HG02588 (cell line): ENCODE results near the gene RHEBL1.
A peak's percentile ranks its signal among the peaks of the same experiment; 100 is the strongest.

Experiments used
- ATAC-seq: cut with Tn5 transposase; IDR thresholded peaks from one replicate; pipeline ENCODE4 v1.9.1; 2021; ENCODE audit warnings: mild to moderate bottlenecking, moderate library complexity; ENCODE audit not compliant: unreplicated experiment

Gene RHEBL1

DNA sequence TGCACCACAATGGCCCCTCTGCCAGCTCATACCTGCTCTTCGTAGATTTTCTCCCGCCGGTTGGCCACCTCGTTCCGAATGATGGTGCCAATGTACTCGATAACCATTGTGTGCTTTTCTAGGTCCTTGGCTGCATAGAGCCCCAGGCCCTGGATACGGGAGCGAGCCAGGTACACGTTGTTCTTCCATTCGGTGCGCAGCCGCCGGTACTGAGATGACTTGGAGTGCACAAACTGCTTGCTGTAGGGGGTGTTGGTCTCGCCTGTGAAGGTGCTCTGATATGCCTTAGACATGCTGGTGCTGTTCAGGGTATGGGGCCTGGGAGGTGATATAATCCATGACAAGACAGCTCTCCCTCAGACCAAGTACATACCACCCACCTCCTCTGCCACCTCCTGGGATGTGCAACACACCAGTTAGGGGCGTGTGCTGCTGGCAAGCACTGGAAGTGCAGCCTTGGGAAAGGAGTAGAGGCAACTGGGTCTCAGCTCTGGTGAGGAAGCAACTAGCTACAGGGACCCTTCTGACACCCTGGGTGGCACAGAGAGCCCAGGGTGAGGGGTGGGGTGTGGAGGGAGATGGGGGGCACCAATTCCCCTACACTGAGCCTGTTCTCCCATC lies 47.1 kb downstream of the RHEBL1 start:
- no peak for ATAC-seq

DNA sequence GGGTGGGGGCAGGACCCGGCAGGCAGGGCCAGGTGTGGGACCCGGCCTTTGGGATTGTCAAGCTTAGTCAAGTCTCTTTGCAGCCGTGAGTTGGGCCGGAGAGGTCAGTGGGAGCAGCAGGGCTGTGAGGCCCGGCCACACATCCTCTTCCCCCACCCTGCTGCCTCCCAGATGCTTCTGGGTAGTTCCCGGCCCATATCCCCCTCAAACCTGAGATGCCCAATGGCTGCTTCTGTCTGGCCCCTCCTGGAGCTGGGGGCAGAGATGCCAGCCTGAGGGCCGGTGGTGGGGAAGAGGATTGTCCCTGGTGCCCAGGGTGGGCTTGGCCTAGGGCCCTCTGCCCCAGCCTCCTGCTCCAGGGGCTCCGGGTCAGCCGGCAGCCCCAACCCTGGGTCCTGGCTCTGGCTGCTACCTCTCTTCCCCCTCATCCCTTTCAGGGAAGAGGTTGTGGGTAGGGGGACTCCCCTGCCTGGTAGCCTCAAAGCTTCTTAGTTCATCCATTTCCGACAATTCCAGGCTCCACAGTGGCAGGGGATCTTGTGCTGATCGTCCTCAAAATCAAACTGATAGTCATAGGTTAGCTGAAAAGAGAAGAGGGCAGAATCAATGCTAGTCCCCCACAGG lies 48.4 kb downstream of the RHEBL1 start:
- ATAC-seq, result no peak

DNA sequence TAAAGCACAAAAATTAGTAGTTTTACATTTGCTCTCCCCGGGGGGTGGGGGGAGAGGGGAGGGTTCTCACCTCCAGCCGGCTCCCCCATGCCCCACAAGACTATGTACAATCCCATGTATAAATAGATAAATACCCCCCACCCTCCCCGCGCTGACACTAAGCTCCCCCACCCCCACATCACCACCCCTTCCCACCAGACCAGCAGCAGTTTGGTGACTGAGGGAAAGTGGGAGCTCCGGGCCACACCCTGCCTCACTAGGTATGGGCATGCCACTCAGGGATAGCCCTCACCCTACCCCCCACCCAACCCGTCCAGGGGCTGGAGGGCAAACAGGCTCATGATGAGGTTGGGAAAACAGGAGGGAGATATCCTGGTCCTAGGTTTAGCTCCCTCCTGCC lies 49.3 kb downstream of the RHEBL1 start:
- ATAC-seq, result no peak

DNA sequence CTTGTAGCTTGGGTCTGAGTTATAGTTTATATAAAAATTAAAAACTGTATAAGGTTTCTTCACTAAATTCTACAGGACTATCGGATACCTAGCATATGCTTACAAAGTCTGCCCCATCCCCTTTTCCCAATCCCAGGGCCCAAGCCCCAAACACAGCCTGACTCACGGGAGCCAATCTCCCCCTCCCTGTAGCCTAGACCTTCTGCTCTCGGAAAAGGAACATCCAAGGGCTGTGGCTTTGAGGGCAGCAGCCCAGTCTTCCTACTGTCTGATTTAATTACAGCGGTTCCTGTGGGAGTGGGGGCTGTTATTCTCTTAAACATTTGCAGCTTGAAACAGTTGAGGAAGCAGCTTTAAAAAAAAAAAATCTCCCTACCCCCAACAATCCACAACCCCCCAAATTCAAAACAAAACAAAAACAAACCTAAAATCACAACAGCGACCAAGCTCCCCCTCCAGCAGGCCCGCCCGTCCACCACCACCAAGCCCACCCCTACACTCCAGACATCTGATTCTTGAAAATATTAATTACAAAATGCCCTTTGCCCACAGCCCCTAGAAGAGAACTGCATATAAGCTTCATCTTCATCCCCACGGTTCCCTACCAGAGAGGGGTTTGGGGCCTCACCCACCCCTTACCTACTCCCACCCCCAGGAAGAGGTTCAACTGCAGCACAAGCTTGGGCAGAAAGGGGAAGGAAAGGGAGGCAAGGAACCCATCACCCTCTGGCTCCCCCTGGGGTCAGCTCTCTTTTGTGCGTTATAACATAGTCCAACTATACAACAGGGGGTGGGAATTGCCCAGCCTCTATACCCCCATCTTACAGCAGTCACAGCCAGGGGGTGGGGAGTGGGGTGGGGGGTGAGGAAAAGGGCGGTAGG lies 50.1 kb downstream of the RHEBL1 start:
- no peak for ATAC-seq

DNA sequence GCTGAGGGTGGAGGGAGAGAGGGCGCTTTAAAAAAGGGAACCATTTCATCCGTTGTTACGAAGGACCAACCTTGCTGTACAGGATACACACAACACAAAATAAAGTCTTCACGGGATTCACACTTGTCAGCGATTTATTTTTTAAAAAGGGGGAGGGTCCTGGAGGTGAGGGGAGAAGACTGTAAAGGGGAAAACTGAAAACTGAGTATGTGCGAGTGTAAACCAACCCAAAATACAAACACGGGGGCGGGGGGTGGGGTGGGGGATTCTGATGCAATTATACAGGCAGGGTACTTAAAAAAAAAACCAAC lies 50.7 kb downstream of the RHEBL1 start:
- ATAC-seq, result peak; percentile 19

DNA sequence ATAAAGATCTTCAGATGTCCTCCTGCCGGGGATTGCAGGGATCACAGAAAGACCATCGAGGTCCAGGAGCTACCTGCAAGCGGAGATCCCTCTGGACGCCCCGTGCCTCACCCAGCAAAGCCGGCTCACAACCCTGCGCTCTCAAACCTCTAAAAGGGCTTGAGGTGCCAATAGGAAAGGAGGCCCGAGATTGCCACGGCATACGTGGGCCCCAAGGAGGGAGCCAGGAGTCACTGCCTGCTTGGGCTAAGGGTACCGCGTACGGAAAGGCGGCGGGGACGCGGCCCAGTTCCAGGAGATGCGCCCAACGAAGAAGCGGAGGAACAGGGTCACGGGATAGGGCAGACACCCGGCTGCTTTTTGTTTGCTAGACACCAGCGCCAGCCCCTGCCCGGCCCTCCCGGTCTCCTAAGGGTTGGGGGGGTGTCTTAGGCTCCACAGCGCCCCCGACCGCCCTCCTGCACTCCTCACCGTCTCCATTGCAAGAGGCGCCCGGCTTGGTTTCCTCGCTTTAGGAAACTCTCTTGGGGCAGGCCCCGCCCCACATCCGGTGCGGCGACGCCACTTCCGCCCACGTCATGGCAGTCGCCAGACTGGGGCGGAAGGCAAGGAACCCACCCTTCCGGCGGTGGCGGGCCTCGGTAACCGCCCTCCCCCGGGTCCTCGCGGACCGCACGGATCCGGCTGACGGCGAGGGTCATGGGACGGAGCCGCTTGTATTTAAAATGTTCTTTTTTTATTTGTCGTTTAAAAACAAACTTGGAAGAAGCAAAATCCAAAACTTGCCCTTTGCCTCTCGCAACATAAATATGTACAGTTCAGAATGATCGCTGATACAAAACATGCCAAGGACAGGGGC lies 51.3 kb downstream of the RHEBL1 start, which contains the start of gene PRKAG1:
TSS of gene PRKAG1 (minus strand) at position 516 of the 859 bp plus-strand sequence. CDS start at position 480, 36 bp downstream.
- peak; percentile 86 for ATAC-seq

DNA sequence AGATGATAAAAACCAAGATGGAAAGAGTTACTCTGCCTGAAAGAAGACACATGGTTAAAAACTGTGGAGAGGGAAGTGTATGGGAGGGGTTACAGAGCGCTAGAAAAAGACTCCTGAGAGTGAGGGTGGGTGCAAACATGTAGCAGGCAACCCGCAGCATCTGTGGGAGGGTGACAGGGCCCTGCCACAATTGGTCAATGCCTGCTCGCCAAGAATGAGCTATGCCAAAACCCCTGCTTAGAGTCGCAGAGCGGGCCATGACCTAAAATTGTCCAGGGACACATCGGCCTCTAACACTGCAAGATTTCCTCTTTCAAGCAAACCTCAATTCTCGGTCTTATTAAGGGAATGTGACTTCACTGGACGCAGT lies 51.9 kb downstream of the RHEBL1 start:
- ATAC-seq, result peak; percentile 14

DNA sequence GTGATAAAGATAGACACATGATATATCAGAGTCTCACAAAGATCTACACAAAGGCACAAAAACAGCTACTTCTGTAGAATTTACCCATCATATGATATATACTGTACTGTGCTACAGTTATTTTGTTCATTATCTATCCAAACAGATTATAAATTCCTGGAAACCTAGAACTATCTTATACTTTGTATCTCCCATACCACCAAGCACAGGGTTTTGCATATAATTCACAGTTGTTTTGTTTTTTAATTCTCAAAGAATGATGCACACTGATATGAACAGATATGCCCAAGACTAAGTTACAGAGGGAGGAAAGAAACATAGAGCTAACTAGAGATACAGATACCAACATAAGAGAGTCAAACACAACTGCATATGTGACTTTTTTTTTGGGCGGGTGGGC lies 54.6 kb downstream of the RHEBL1 start:
- ATAC-seq, result no peak
